Measurements from ENCODE around the gene IFITM2.
"Not testable (repeated sequence)": the region's sequence is repeated elsewhere in the genome, so short reads cannot be mapped to it uniquely, and the experiment has no call there.

IFITM2 gene

DNA sequence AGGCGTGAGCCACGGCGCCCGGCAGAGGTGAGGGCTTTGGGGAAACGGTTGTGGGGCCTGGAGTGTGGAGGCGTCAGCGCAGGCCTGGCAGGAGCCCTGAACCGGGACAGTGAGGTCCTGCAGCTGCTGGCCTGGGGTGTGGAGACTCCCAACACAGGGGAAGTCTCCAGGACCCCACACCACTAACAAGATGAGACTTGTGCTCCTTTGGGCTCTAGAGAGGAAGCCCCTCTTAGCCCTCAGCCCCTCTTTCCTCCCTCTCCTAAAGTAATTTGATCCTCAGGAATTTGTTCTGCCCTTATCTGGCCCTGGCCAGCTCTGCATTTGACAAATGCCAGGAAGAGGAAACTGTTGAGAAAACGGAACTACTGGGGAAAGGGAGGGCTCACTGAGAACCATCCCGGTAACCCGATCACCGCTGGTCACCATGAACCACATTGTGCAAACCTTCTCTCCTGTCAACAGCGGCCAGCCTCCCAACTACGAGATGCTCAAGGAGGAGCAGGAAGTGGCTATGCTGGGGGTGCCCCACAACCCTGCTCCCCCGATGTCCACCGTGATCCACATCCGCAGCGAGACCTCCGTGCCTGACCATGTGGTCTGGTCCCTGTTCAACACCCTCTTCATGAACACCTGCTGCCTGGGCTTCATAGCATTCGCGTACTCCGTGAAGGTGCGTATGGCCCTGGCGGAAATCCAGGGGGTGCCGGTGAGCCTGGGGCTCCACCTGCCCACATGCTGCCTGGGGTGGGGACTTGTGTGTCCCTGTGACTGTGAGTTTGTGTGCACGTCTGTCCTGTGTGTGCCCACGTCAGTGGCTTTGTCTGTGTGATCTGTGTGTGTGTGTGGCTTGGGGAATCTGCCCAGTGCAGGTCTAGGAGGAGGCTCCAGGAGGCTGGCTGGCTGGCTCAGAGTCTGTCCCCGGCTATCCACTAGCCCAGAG, at the start of gene IFITM2:
Gene IFITM2 (plus strand): TSS at position 51 of the 943 bp plus-strand sequence. CDS start 377 bp downstream, at position 428.
- DNase-seq = peak; percentile 70
- H3K9me3 Mint-ChIP-seq; H3K27me3 Mint-ChIP-seq (ENCODE audit: low read depth, poor library complexity); H3K36me3 Mint-ChIP-seq (ENCODE audit: low read depth): not testable (repeated sequence)
- Mint-ChIP-seq H3K27ac (peak within 1 kb of the TSS; percentile 96), H3K4me3 (peak within 1 kb of the TSS; percentile 89), H3K4me1 (peaks cover 66% of the 10 kb centered on the region)

DNA sequence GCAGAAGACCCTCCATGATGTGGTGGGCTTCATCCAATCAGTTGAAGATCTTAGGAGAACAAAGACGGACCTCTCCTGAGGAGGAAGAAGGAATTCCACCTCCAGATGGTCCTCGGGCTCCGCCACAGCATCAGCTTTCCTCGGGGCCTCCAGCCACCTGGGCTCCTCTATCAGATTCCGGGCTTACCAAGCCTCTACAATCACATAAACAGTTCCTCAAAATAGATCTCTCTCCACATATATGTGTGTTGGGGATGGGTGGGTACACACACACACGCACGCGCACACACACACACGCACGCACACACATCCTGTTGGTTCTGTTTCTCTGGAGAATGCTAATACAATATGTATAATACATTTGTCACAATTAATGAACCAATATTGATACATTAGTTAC, 48.2 kb upstream of the IFITM2 start:
- peaks cover 5% of the 10 kb centered on the region for H3K4me1 Mint-ChIP-seq
- H3K27me3 Mint-ChIP-seq (ENCODE audit: low read depth, poor library complexity) = peaks cover 15% of the 10 kb centered on the region
- H3K27ac Mint-ChIP-seq = no peak overlapping the region
- no peak for DNase-seq
- H3K36me3 Mint-ChIP-seq (ENCODE audit: low read depth) = no peaks in the 10 kb centered on the region
- no peak for TF ChIP-seq CTCF (IDR thresholded peaks at IDR 0.05)
- peaks cover 27% of the 10 kb centered on the region for H3K9me3 Mint-ChIP-seq
- no peak overlapping the region for H3K4me3 Mint-ChIP-seq

DNA sequence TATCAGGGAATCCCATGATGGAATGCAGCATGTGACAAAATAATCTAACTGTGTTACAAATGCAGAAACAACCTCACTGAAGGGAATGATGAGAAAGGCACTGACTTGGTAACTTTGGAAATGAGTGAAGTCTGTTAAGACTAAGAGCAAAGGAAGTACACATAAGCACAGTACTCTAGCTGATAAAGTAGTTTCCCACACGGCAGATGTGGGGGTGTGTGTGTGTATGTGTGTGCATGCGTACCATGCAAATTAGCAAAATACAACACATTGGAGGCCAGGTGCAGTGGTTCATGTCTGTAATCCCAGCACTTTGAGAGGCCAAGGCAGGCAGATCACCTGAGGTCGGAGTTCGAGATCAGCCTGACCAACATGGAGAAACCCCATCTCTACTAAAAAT, 46.0 kb upstream of the IFITM2 start:
- no peak for TF ChIP-seq CTCF (IDR thresholded peaks at IDR 0.05)
- H3K9me3 Mint-ChIP-seq = peaks cover 40% of the 10 kb centered on the region
- H3K4me3 Mint-ChIP-seq = no peak overlapping the region
- no peak for DNase-seq
- H3K36me3 Mint-ChIP-seq (ENCODE audit: low read depth) = no peaks in the 10 kb centered on the region
- no peak overlapping the region for H3K27ac Mint-ChIP-seq
- peaks cover 15% of the 10 kb centered on the region for H3K27me3 Mint-ChIP-seq (ENCODE audit: low read depth, poor library complexity)
- peaks cover 5% of the 10 kb centered on the region for H3K4me1 Mint-ChIP-seq

- no peak overlapping the region for H3K4me3 Mint-ChIP-seq
- H3K9me3 Mint-ChIP-seq = peaks cover 39% of the 10 kb centered on the region
- H3K4me1 Mint-ChIP-seq = peaks cover 27% of the 10 kb centered on the region
- DNase-seq = no peak
- H3K36me3 Mint-ChIP-seq (ENCODE audit: low read depth) = no peaks in the 10 kb centered on the region
- no peak for TF ChIP-seq CTCF (IDR thresholded peaks at IDR 0.05)
- peaks cover 18% of the 10 kb centered on the region for H3K27me3 Mint-ChIP-seq (ENCODE audit: low read depth, poor library complexity)
- no peak overlapping the region for H3K27ac Mint-ChIP-seq
Measured at GRCh38 chr11:266676-267439, 40.8 kb upstream of the IFITM2 start.

DNA sequence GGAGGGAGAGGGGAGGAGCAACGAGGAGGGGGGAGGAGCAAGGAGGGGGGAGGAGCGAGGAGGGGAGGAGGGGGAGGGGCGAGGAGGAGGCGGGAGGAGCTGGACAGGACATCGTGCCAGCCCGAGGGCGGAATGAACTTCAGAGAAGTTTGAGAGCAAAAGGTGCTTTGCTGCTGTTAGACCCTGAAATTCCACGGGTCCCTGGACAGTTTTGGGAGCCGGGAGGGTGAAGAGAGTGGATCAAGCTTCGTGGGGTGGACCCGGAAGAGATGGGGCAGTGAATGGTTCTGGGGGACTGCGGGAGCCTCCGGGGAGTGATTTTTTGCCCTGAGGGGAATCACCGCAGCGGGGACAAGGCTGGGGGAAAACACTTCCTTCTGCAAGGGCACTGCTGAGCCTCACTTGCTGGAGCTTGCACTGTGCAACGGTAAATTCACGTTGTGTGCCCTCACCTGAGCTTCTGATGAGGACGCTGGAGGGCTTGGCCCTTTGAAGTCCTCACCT, 40.1 kb upstream of the IFITM2 start:
- H3K9me3 Mint-ChIP-seq = peaks cover 33% of the 10 kb centered on the region
- H3K27ac Mint-ChIP-seq = peak overlapping the region; percentile 74
- H3K27me3 Mint-ChIP-seq (ENCODE audit: low read depth, poor library complexity) = peaks cover 24% of the 10 kb centered on the region
- DNase-seq = no peak
- H3K4me1 Mint-ChIP-seq = peaks cover 31% of the 10 kb centered on the region
- TF ChIP-seq CTCF (IDR thresholded peaks at IDR 0.05) = no peak
- no peaks in the 10 kb centered on the region for H3K36me3 Mint-ChIP-seq (ENCODE audit: low read depth)
- H3K4me3 Mint-ChIP-seq = no peak overlapping the region

- DNase-seq = not testable (repeated sequence)
Measured at GRCh38 chr11:268716-269145, 38.9 kb upstream of the IFITM2 start.

More at GRCh38 chr11:268716-269145, 38.9 kb upstream of the IFITM2 start:
- H3K27ac Mint-ChIP-seq; H3K36me3 Mint-ChIP-seq (ENCODE audit: low read depth): not testable (repeated sequence)
- Mint-ChIP-seq H3K27me3 (ENCODE audit: low read depth, poor library complexity) (peaks cover 28% of the 10 kb centered on the region), H3K9me3 (peaks cover 33% of the 10 kb centered on the region), H3K4me3 (peak overlapping the region; percentile 28), H3K4me1 (peaks cover 31% of the 10 kb centered on the region)

All from nephron progenitor cell (in vitro differentiated cells).